Measurements from ENCODE around the gene USB1.

USB1 gene

GRCh38 chr16:58030136-58030840 lies 29.1 kb downstream of the USB1 start:
- H4K20me1 ChIP-seq (ENCODE audit: insufficient read depth) = no peaks in the 10 kb centered on the region
- H3K4me2 ChIP-seq = no peak overlapping the region
- no peaks in the 10 kb centered on the region for H3K36me3 ChIP-seq (ENCODE audit: insufficient read depth)
- H2AFZ ChIP-seq (ENCODE audit: low read depth) = no peak overlapping the region
- no peaks in the 10 kb centered on the region for H3K79me2 ChIP-seq (ENCODE audit: insufficient read depth, low read depth)
- no peak for TF ChIP-seq CTCF (conservative IDR thresholded peaks at IDR 0.05; ENCODE audit: low read depth, low read length)
- no peaks in the 10 kb centered on the region for H3K27me3 ChIP-seq (ENCODE audit: insufficient read depth, low read depth)
- no peak overlapping the region for H3K27ac ChIP-seq
- no peak overlapping the region for H3K9ac ChIP-seq
- no peak overlapping the region for H3K4me3 ChIP-seq (IDR thresholded peaks at IDR 0.05; ENCODE audit: insufficient read depth, low read depth, low read length)
- no peaks in the 10 kb centered on the region for H3K4me1 ChIP-seq (ENCODE audit: low read depth, poor library complexity, severe bottlenecking)

GRCh38 chr16:58031016-58031800 lies 30.0 kb downstream of the USB1 start:
- Histone ChIP-seq H3K27ac (no peak overlapping the region), H3K27me3 (ENCODE audit: insufficient read depth, low read depth) (no peaks in the 10 kb centered on the region), H3K4me3 (IDR thresholded peaks at IDR 0.05; ENCODE audit: insufficient read depth, low read depth, low read length) (no peak overlapping the region), H3K4me2 (no peak overlapping the region), H3K36me3 (ENCODE audit: insufficient read depth) (no peaks in the 10 kb centered on the region), H2AFZ (ENCODE audit: low read depth) (no peak overlapping the region), H3K79me2 (ENCODE audit: insufficient read depth, low read depth) (no peaks in the 10 kb centered on the region), H3K9ac (no peak overlapping the region), H4K20me1 (ENCODE audit: insufficient read depth) (no peaks in the 10 kb centered on the region), H3K4me1 (ENCODE audit: low read depth, poor library complexity, severe bottlenecking) (no peaks in the 10 kb centered on the region)
- no peak for TF ChIP-seq CTCF (conservative IDR thresholded peaks at IDR 0.05; ENCODE audit: low read depth, low read length)

DNA sequence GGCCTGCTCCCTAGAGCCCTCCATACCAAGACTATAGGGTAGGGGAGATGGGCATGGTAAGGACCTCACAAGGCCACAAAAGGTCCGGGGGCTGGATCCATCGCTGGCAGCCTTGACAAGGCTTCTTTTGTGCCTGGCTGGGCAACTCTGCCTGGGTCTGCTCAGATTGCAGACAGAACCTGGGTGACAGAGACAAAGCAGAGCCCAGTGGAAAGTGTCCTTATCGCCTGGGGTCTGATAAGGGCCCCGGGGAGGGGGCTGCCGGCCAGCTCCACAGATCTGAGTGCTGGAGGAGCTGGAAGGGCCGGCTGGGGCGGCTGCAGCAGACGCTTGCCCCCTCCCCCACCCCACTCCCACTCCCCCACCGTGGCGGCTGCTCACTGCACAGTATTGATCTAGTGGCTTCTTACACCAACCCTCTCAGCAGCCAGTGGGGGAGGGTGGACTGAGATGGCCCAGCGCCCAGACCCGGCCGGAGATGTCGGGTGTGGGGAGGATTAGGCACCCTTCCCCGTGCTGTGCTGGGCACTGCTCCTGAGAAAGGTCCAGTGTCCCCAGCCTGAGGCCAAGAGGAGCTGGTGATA lies 31.6 kb downstream of the USB1 start:
- no peak for TF ChIP-seq CTCF (conservative IDR thresholded peaks at IDR 0.05; ENCODE audit: low read depth, low read length)
- Histone ChIP-seq H3K27me3 (ENCODE audit: insufficient read depth, low read depth) (no peaks in the 10 kb centered on the region), H3K36me3 (ENCODE audit: insufficient read depth) (no peaks in the 10 kb centered on the region), H3K27ac (no peak overlapping the region), H4K20me1 (ENCODE audit: insufficient read depth) (no peaks in the 10 kb centered on the region), H3K4me2 (no peak overlapping the region), H3K9ac (no peak overlapping the region), H3K79me2 (ENCODE audit: insufficient read depth, low read depth) (no peaks in the 10 kb centered on the region), H3K4me1 (ENCODE audit: low read depth, poor library complexity, severe bottlenecking) (no peaks in the 10 kb centered on the region), H2AFZ (ENCODE audit: low read depth) (no peak overlapping the region), H3K4me3 (IDR thresholded peaks at IDR 0.05; ENCODE audit: insufficient read depth, low read depth, low read length) (no peak overlapping the region)

DNA sequence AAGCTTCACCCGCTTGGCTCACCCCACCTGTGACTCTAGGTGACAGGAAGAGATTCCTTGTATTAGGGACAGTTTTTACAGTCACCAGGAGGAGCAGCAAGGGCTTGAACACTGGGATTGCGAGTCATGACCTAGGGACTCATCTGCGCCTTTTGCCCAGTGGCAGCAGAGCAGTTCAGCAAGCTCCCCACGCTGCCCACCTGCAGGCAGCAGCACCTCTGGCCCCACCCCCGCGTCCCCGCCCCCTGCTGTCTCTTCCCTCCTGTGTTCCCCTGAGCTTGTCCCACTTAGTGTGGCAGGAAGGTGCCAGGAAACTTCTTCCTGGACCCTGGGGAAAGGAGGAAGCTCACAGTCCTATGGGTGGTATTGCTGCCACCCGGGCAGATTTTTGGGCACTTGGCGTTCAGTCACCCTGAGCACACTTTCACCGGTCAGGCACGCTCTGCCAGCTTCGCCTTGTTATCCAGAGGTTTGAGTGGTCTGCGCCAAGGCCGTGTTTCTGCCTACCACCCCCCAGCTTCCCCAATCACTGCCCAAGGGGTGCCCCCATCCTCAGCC lies 33.0 kb downstream of the USB1 start:
- no peak for TF ChIP-seq CTCF (conservative IDR thresholded peaks at IDR 0.05; ENCODE audit: low read depth, low read length)
- H3K4me2 ChIP-seq = no peak overlapping the region
- no peak overlapping the region for H3K4me3 ChIP-seq (IDR thresholded peaks at IDR 0.05; ENCODE audit: insufficient read depth, low read depth, low read length)

More for the DNA sequence above, 33.0 kb downstream of the USB1 start:
- H3K9ac ChIP-seq = no peak overlapping the region
- no peak overlapping the region for H2AFZ ChIP-seq (ENCODE audit: low read depth)
- H3K79me2 ChIP-seq (ENCODE audit: insufficient read depth, low read depth) = no peaks in the 10 kb centered on the region
- no peaks in the 10 kb centered on the region for H4K20me1 ChIP-seq (ENCODE audit: insufficient read depth)
- H3K36me3 ChIP-seq (ENCODE audit: insufficient read depth) = no peaks in the 10 kb centered on the region
- no peak overlapping the region for H3K27ac ChIP-seq
- H3K27me3 ChIP-seq (ENCODE audit: insufficient read depth, low read depth) = no peaks in the 10 kb centered on the region
- no peaks in the 10 kb centered on the region for H3K4me1 ChIP-seq (ENCODE audit: low read depth, poor library complexity, severe bottlenecking)

All from KMS-11 (cell line).